T47D (cell line): Measurements from ENCODE around the gene TNFAIP8.

ENCODE experiments used
- DNase-seq, 2 experiments: peaks; one replicate each; pipeline versions ENCODE4 v3.0.0 to v3.0.0-alpha.2; 2011 to 2012; ENCODE audit warnings: low read depth in 1 of 2, low spot score in 1 of 2
- JUND ChIP-seq: IDR thresholded peaks from 2 replicates; pipeline ENCODE4 v1.6.1; 2012; ENCODE audit warnings: low read depth
- in situ Hi-C: cut with HindIII; loops from 2 replicates; pipeline ENCODE4 v1.10.0; 2016; ENCODE audit warnings: low sequenced_read_pairs, low pct_unique_long_range_greater_than_20kb

The TNFAIP8 gene

GRCh38 chr5:119357808-119358529 lies 2.1 kb downstream of the TNFAIP8 start:
- TF ChIP-seq JUND = no peak
- in situ Hi-C loops = no loop called here
- no peak for DNase-seq

GRCh38 chr5:119358530-119358900 lies 2.7 kb downstream of the TNFAIP8 start:
- in situ Hi-C loops = no loop called here
- DNase-seq = no peak
- no peak for TF ChIP-seq JUND

GRCh38 chr5:119358901-119359603 lies 3.2 kb downstream of the TNFAIP8 start:
- in situ Hi-C loops = no loop called here
- DNase-seq = no peak
- no peak for TF ChIP-seq JUND

- in situ Hi-C loops = no loop called here
- DNase-seq = no peak
- TF ChIP-seq JUND = no peak
Observed at GRCh38 chr5:119359737-119360413, 4.1 kb downstream of the TNFAIP8 start.

GRCh38 chr5:119360905-119361593 lies 5.2 kb downstream of the TNFAIP8 start:
- no peak for DNase-seq
- no peak for TF ChIP-seq JUND
- in situ Hi-C loops = no loop called here

- in situ Hi-C loops = no loop called here
- no peak for DNase-seq
- TF ChIP-seq JUND = no peak
Observed at GRCh38 chr5:119361594-119362125, 5.8 kb downstream of the TNFAIP8 start.

GRCh38 chr5:119362714-119363113 lies 6.9 kb downstream of the TNFAIP8 start:
- no peak for DNase-seq
- in situ Hi-C loops = no loop called here
- no peak for TF ChIP-seq JUND

- no peak for DNase-seq
- no peak for TF ChIP-seq JUND
- in situ Hi-C loops = no loop called here
Observed at GRCh38 chr5:119363271-119363670, 7.5 kb downstream of the TNFAIP8 start.

GRCh38 chr5:119363936-119364335 lies 8.1 kb downstream of the TNFAIP8 start:
- no peak for DNase-seq
- in situ Hi-C loops = no loop called here
- no peak for TF ChIP-seq JUND

GRCh38 chr5:119365847-119366539 lies 10.2 kb downstream of the TNFAIP8 start:
- TF ChIP-seq JUND = no peak
- no peak for DNase-seq
- in situ Hi-C loops = no loop called here

- in situ Hi-C loops = no loop called here
- no peak for TF ChIP-seq JUND
- DNase-seq = no peak
Observed at GRCh38 chr5:119366540-119366881, 10.7 kb downstream of the TNFAIP8 start.
